Right renal cortex interstitium (tissue), 3 donors: Measurements from ENCODE around the gene LMO7. TPM values are rescaled to one million over a fixed set of nuclear protein-coding genes. Genes with fewer than 3 reads are reported as not detected.
"Not testable (repeated sequence)": the region's sequence is repeated elsewhere in the genome, so short reads cannot be mapped to it uniquely, and the experiment has no call there.

Experiments
- DNase-seq, 3 donors: peaks; one replicate each; pipeline ENCODE4 v3.0.0-alpha.2; 2013; ENCODE audit warnings: low read depth in 3 of 3, low spot score in 2 of 3
- polyA plus RNA-seq, 3 donors: library from polyadenylated mRNA; unstranded; fragments of 120-200 nt; gene quantifications; one replicate each; pipeline ENCODE4 v1.2.1, GENCODE V29; 2013; ENCODE audit not compliant: insufficient read length in 3 of 3

LMO7 gene
- polyA plus RNA-seq, 3 donors, result 76.6 to 90.0 (median 88.4) TPM

DNA sequence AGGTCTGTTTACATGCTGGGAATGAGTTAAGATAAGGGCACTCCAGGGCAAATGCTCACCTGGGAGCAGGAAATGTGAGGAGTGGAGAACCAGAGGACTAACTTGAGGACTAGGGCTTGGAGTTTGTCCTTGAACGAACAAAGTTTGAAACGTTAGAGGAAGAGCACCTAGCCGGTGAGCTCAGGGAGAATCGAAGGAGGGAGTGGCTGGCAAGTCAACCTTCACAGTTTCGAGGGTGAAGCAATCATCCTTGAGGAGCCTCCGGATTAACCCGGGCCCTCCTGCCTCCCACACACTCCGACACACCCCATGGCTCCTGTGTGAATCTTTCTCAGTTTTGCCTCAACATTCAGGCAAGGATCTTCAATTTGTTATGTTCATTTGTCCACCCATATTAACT is 58.6 kb downstream of the LMO7 start:
- DNase-seq, result no peak

DNA sequence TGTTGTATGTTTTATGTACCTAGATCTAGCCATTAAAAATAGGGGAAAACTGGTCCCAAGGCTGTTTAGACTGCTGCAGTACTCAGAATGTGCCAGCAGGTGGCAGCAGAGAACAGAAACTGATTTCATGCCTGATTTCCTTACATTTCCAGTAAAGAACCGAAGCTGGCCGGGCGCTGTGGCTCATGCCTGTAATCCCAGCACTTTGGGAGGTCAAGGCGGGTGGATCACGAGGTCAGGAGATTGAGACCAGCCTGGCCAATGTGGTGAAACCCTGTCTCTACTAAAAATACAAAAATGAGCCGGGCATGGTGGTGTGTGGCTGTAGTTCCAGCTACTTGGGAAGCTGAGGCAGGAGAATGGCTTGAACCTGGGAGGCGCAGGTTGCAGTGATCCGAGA is 59.8 kb downstream of the LMO7 start:
- DNase-seq, result peak in 2 of 3 donors; percentile 66 to 71

DNA sequence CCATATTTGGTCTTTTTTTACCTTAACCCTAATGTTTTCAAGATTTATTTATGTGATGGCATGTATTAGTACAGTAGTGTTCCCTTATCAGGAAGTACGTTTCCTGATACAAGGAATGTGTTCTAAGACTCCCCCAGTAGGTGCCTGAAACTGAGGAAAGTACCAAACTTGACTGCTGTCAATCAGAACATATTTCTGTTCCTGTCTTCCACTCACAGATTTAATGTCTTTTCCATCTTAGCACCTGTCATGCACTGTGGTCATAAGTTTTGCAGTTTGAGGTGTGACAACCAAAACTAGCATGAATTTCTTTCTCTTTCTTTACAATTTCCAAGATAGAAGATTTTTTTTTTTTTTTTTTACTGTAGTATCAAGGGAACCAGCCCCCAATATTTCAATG is 62.9 kb downstream of the LMO7 start:
- DNase-seq, result no peak

DNA sequence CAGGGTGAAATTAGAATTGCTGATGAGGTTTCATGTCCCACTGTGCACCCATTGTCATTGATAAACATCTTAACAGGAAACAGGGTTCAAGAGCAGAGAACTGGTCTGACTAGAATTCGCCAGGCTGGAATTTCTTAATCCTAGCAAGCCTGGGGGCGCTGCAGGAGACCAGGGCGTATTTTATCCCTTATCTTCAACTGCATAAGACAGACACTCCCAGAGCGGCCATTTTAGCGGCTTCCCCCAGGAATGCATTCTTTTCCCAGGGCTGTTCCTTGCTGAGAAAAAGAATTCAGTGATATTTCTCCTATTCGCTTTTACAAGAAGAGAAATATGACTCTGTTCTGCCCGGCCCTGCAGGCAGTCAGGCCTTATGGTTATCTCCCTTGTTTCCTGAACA is 63.6 kb downstream of the LMO7 start:
- DNase-seq, result not testable (repeated sequence)

DNA sequence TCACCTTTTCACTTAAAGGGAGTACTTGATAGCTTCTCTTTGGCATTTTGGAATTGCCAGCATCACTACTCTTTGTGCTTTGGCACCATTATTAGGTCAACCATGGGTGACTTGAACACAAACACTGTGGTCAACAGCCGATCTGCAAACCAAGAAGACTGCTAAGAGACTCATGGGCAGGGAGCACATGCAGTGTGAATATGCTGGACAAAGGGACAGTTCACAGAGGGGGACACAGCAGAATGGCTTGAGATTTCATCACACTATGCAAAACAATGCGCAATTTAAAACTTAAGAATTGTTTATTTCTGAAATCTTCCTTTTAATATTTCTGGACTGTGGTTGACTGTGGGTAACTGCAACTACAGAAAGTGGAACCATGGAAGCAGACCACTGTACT is 64.4 kb downstream of the LMO7 start:
- no peak for DNase-seq

DNA sequence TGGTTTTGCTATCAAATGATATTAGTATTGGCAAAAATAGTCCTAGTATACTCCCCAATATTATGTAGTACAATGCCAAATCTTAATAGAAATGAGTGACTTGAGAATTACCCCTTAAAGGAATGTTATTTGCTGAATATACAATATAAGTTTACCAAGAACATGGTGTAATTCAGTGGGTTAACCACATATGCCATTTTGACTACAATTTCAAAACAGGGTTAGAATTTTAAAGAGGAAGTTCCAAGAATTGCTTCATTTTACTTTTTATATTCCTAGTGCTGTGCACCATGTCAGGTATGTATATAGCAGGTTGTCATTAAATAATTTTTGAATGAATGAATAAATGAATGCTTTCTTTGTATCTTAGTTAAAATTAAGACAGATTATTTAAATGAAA is 66.3 kb downstream of the LMO7 start:
- DNase-seq, result no peak

DNA sequence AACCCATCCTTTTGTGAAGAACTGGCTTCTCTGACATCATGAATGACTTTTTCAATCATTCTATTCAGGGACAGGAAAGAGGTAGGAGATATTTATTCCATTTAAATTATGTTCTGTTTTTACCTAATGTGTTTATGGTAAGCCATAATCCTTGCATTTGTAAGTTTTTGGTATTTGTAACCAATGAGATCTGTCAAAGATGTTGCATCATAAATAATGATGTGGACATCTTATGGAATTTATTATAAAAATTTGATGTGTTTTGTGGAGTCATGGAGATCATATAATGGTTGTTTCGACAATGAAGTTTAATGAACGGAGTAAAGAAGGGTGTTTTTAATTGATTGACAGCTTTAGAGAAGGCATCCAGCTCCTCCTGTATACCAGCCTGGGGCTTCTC is 67.6 kb downstream of the LMO7 start:
- DNase-seq, result no peak

DNA sequence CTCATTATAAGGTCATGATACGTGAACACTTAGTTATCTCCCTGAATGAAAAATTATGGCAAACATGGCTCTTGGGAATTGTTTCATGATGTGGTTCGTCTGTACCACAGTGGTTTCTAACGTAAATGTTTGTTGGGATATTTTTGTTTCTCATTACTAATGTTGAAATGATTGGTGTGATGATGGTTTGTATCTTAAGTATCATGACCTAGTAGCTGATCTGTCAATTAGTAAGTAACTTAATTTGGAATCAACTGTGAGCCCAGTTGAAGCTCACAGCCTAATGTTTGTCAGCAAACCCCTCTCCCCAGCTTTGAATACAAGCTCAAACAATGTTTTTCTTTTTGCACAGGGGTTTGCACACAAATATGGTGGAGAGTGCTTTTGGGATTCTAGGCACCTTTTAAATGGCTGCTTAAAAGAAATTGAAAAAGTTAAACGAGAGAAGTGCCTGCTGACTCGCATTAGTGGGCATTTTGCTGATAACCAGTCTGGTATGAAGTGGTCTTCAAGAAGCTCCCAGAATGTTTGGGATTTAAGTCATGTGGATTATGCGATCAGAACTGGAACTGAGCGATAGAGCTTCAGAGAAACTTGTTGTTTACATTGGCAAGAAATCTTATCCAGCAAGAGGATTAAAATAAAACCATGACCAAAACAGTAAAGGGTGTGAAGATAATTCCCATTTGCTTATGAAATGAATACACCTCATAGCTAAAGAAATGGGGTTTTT is 68.2 kb downstream of the LMO7 start:
- no peak for DNase-seq

DNA sequence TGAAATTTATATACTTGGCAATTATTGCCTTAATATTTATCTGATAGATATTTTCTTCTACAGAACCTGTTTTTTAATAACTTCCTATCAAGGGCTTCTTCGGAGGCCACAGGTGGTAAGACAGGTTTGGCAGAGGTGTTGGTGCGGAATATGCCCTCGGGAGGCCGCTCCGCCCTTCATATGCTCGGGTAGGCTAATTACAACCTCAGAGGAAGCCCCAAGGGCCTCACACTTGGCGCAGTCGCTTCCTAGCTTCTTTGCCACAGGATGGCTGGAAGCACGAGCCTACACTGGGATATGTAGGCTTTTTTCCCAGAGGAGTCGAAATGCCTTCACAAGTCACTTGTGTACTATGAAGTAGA is 68.8 kb downstream of the LMO7 start:
- no peak for DNase-seq

DNA sequence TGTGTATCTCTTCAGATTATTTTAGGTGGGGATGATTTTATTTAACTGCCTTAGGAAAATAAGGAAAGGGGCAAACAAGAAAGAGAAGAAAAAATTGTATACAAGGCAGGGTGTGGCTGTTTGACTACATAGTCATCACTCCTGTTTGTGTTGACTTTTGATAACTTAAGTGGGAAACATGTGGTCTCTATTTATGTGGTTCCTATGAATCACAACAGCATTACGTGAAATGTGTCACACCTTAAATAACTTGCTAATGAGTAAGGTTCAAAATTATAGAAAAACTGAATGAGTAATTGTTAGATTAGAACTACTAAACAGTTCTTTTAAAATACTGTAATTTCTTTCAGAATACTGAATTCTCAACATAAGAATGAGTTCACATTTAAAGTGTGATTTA is 69.3 kb downstream of the LMO7 start:
- DNase-seq, result no peak

DNA sequence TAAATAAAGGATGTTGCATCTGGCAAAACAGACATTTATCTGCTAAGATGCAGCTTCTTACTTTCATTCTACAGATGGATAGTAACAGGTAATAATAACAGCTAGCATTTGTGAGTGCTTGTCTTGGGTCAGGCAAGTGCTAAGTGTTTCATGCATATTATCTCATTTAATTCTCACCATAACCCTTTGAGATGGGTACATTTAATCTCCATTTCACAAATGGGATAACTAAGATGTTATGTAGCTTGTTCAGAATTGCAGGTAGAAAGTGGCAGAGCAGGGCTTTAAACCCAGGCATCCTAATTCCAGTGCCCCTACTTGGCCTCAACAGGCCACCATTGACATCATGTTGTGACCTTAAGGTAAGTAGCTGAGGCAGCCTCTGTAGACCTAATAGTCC is 69.8 kb downstream of the LMO7 start:
- no peak for DNase-seq

DNA sequence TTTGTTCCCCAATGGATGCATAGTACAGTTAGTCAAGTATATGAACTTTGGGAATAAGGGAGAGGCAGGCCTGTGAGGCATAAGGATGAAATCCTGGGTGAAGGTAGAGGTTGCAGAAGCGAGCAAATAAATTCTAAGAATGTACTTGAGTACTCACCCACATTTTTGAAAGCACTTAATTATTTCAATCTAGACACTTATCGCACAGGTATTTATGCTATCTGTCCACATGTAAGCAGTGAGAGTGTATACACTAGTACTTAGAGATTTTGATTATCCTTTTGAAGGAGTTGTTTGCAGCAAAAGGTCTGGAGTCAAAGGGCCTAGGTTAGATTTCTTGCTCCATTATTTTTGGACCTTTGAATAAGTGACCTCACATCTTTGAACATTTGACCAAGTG is 77.7 kb downstream of the LMO7 start:
- DNase-seq, result no peak

DNA sequence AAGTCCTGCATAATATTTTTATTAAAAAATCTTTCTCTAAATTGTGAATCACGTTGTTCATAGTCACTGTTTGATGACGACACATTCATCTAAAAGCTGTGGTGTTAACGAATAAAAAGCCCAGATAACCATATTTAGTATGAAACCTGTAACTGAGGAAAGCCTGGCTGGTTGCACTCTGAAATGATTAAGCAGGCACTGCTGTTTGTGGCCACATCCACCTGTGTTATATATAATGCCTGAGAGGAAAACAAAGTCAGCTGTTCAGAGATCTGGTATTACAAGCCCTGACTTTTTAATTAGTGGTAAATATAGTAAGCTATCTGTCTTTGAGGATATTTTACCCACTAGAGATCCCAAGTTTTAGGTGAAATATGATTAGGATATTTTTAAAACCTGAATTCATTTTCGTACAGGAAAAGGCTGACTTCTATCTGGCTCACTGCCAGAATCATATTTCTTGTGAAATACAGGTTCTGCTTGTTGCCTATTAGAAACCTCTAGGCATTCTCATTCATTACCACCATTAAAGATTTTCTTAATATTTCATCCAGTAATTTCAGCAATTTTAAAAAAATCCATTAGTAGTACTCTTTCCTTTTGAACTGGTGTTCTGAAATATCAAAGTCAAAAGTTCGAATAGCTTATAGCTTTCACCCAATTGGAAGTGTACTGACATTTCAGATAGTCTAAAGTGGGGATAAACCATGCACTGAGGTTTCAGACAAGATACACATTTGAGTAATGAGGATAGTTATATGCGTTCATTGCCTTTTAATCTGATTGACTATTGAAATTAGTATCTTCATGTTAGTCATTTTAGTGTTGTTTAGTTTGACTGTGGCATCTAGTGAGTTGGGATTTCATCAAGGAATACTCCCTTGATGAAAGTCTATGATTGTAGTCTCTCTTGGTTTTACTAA is 79.7 kb downstream of the LMO7 start:
- no peak for DNase-seq

DNA sequence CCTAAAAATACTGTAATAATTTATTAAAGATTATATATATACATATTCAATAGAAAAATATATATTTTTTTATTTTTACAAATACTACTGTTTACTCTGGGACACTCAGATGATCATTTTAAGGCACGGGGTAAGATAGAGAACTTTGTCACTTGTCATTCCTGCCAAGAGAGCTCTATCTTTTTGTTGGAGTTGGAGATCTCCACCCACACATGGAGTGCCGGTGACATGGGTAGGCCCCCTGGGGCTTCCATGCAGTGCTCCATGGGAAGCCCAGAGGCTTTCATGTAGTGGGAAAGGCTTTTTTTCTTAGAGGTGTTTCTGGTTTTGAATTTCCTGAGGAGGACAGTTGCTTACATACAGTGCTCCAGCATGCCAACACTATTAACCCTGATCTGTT is 81.4 kb downstream of the LMO7 start:
- DNase-seq, result no peak

DNA sequence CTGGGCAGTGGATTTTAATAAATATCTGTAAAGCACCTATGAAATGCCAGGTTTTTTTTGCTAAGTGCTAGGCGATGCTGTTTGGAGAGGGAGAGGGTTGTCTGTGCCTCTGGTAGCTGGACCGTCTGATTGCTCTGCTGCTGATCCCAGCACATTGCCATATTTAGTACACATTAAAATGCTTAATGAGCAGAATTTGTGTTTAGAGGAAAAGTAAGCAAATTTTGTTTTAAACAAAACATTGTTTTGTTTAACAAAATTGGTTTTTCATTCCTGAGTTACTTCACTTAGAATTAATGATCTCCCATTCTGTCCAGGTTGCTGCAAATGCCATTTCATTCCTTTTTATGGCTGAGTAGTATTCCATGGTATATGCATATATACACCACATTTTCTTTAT is 85.2 kb downstream of the LMO7 start:
- no peak for DNase-seq

DNA sequence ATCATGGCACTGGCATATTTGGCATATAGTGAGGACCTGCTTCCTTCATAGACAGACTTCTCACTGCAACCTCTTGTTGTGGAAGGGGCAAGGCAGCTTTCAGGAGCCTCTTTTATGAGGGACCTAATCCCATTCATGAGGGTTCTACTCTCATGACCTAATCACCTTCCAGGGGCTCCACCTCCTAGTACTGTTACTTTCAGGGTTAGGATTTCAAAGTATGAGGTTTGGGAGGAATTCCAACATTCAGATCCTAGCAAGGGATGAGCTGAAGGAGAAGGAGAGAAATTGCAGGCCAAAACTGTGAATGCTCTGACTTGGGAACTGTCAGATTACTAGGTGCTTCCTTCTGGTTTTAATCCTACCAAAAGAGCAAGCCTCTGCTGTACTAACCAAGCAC is 87.8 kb downstream of the LMO7 start:
- no peak for DNase-seq

DNA sequence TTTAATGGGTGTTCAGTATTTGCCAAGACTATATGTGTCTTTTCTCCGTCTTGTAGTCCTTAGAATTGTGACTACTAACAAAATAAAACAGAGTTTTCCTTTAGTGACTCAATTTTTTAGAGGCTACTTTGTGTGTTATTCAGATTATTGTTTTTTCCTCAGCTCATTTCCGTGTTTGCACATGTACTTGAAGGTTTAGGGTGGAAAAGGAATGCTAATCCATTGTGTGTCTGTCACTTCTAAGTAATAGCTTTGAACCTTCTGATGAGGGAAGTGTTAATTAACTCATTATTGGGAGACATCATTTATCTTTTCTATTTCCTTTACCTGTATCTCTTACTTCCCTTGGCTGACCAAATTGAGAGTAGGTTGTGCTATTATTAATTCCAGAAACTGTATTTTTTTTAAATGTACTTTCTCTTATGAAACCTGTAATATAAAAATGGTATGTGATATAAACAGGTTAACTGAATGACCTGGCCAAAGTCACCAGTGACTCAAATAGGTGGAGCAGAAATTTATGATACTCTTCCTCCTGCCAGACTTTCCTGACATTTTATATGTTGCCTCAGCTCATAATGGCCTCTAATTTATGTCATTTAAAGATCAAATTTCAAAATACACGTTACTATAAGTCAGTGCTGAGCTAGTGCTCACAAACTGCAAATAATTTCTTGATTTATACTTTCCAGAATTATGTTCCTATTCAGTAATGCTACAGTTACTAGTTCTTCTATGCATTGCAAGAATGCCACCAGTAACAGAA is 88.8 kb downstream of the LMO7 start:
- DNase-seq, result no peak

DNA sequence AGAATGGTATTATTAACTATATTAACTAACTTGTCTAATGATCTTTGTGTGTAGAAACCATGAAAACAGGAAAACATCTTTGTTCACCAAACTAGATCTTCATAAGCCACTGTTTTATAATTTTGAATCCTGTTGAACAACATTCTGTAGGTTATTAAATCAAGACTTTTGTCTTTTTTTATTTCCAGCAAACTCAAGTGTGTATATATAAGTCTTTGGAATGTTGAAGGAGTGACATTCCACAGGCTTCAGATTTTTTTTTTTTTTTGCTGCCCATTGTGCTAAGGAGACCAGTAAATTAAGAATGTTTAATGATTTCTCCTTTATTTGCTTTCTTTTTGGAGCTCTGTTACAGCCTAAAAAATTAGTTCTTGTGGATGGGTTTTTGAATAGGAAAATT is 89.6 kb downstream of the LMO7 start:
- no peak for DNase-seq

DNA sequence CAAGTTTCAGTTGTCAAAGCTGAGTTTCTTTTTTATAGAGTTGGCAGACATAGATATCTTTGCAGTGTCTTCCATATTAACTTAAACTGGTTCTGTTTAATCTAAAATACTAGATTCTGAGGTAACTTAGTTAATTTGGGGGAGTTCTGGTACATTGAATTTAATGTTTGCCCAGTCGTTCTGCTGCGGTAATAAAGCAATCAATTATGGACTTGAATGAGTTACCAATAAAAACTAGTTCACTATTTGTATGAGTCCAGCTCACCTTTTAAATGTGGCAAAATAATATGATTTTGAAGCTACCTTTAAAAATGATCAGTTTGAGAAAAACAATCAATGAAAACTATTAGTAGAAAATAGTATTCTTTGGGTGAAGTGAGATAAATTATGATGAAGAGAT is 90.2 kb downstream of the LMO7 start:
- DNase-seq, result no peak

DNA sequence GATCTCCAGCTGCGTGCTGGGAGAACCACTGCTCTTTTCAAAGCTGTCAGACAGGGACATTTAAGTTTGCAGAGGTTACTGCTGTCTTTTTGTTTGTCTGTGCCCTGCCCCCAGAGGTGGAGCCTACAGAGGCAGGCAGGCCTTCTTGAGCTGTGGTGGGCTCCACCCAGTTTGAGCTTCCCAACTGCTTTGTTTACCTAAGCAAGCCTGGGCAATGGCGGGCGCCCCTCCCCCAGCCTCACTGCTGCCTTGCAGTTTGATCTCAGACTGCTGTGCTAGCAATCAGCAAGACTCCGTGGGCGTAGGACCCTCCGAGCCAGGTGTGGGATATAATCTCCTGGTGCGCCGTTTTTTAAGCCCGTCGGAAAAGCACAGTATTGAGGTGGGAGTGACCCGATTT is 97.0 kb downstream of the LMO7 start:
- not testable (repeated sequence) for DNase-seq

DNA sequence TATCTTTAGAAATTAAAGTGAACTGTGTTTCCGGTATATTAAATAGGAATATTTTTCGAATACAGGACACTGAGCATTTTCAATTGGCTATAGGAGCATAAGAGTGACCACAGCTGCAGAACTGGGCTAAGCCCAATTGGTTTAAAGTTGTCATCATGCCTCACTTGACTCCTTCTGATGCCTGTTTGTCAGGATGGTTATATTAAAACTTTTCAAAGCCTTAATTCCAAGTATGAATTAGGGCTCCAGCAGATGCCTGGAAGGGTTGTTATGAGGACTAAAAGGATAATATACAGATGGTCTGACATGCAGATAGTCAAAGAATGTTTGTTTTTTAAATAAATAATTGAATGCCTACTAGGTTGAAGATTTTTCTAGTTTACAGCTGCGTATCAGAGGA is 100.0 kb downstream of the LMO7 start:
- no peak for DNase-seq
